MCF 10A (cell line): ENCODE data around the gene ST3GAL5. TPM values are rescaled to one million over a fixed set of nuclear protein-coding genes. Genes with fewer than 3 reads are reported as not detected.

Source experiments
- BruUV-seq: library from RNA; stranded (reverse); fragments of 400-500 nt; replicated peaks from 2 replicates; lab custom pipeline; 2021; lab: Mats Ljungman, UMichigan
- CTCF ChIA-PET: fragments of 300-600 bp; sonication (Branson Sonifier 250); formaldehyde crosslinking; extraction: SDS; loops from one replicate; lab custom pipeline; 2021; ENCODE audit warnings: antibody characterized with exemption, inconsistent platforms; lab: Yijun Ruan, JAX
- POLR2A ChIA-PET: fragments of 300-600, 350-650 bp; sonication (Branson Sonifier 250); formaldehyde crosslinking; extraction: SDS; loops from one replicate; lab custom pipeline; 2020; ENCODE audit warnings: antibody characterized with exemption, inconsistent platforms; lab: Yijun Ruan, JAX
- DNase-seq: peaks from one replicate; pipeline ENCODE4 v3.0.0-alpha.2; 2018; ENCODE audit not compliant: unreplicated experiment
- H3K27ac Mint-ChIP-seq: one replicate; pipeline ENCODE4 v1.8.0; 2022; ENCODE audit warnings: mild to moderate bottlenecking, low read depth, mixed read lengths; ENCODE audit not compliant: unreplicated experiment
- H3K27me3 Mint-ChIP-seq: one replicate; pipeline ENCODE4 v1.8.0; 2022; ENCODE audit warnings: mixed read lengths; ENCODE audit not compliant: insufficient read depth, unreplicated experiment
- H3K36me3 Mint-ChIP-seq: one replicate; pipeline ENCODE4 v1.8.0; 2022; ENCODE audit warnings: mild to moderate bottlenecking, moderate library complexity, mixed read lengths; ENCODE audit not compliant: insufficient read depth, unreplicated experiment
- H3K4me1 Mint-ChIP-seq: one replicate; pipeline ENCODE4 v1.8.0; 2022; ENCODE audit warnings: mixed read lengths; ENCODE audit not compliant: insufficient read depth, unreplicated experiment
- H3K4me3 Mint-ChIP-seq: one replicate; pipeline ENCODE4 v1.8.0; 2022; ENCODE audit warnings: mild to moderate bottlenecking, moderate library complexity, mixed read lengths; ENCODE audit not compliant: unreplicated experiment
- H3K9me3 Mint-ChIP-seq: one replicate; pipeline ENCODE4 v1.8.0; 2022; ENCODE audit warnings: mixed read lengths; ENCODE audit not compliant: unreplicated experiment
- CTCF ChIP-seq: fragments of 200-600 bp; IDR thresholded peaks from one replicate; pipeline ENCODE4 v1.8.0; 2022; ENCODE audit warnings: antibody characterized with exemption, mild to moderate bottlenecking; ENCODE audit not compliant: unreplicated experiment
- intact Hi-C: fragments of 100-400 bp; cut with micrococcal nuclease; formaldehyde crosslinking; loops from 2 replicates; pipeline ENCODE4 v1.14.1; 2022
- total RNA-seq: library from RNA; stranded (reverse); gene quantifications from 2 replicates; pipeline ENCODE4 v1.2.3, GENCODE V29; 2022

ST3GAL5 gene
- total RNA-seq, 1 experiment from 2014 or later, result 2.3 TPM

GRCh38 chr2:85902496-85902895 is 13.7 kb upstream of the ST3GAL5 start:
- TF ChIP-seq CTCF, result no peak
- ChIA-PET CTCF (no interaction called here), POLR2A (interaction anchor here (2.7 kb wide), 1 partner anchor 9 kb away, joined by 8 read pairs; no protein-coding TSS in a partner anchor)
- peaks cover 4% of the 10 kb centered on the region for H3K36me3 Mint-ChIP-seq
- H3K4me1 Mint-ChIP-seq, result peaks cover 13% of the 10 kb centered on the region
- H3K4me3 Mint-ChIP-seq, result no peak overlapping the region
- H3K9me3 Mint-ChIP-seq, result no peaks in the 10 kb centered on the region
- no peak for DNase-seq
- no peak overlapping the region for H3K27ac Mint-ChIP-seq
- BruUV-seq, result no TSS peak
- intact Hi-C loops, result no loop called here
- H3K27me3 Mint-ChIP-seq, result no peaks in the 10 kb centered on the region

GRCh38 chr2:85901155-85901554 is 12.4 kb upstream of the ST3GAL5 start:
- Mint-ChIP-seq H3K4me1 (peaks cover 8% of the 10 kb centered on the region), H3K27ac (no peak overlapping the region), H3K36me3 (no peaks in the 10 kb centered on the region), H3K4me3 (no peak overlapping the region), H3K27me3 (no peaks in the 10 kb centered on the region), H3K9me3 (no peaks in the 10 kb centered on the region)
- DNase-seq, result no peak
- CTCF ChIA-PET, result interaction anchor here (1.6 kb wide), 1 partner anchor 12 kb away, joined by 4 read pairs; no protein-coding TSS in a partner anchor
- no TSS peak for BruUV-seq
- TF ChIP-seq CTCF, result no peak
- intact Hi-C loops, result no loop called here
- POLR2A ChIA-PET, result interaction anchor here (1.4 to 2.7 kb wide), 2 partner anchors 10 to 12 kb away, joined by 3 to 8 read pairs; partner anchors contain the start of gene ST3GAL5

GRCh38 chr2:85900366-85900765 is 11.6 kb upstream of the ST3GAL5 start:
- H3K4me3 Mint-ChIP-seq, result no peak overlapping the region
- no peak for DNase-seq
- H3K27ac Mint-ChIP-seq, result no peak overlapping the region
- no TSS peak for BruUV-seq
- TF ChIP-seq CTCF, result no peak
- ChIA-PET POLR2A (interaction anchor here (2.7 kb wide), 1 partner anchor 11 kb away, joined by 8 read pairs; no protein-coding TSS in a partner anchor), CTCF (interaction anchor here (0.5 to 1.6 kb wide), 2 partner anchors 11 to 118 kb away, joined by 4 read pairs; no protein-coding TSS in a partner anchor)
- intact Hi-C loops, result no loop called here
- H3K36me3 Mint-ChIP-seq, result no peaks in the 10 kb centered on the region
- H3K27me3 Mint-ChIP-seq, result no peaks in the 10 kb centered on the region
- H3K9me3 Mint-ChIP-seq, result no peaks in the 10 kb centered on the region
- H3K4me1 Mint-ChIP-seq, result peaks cover 2% of the 10 kb centered on the region

GRCh38 chr2:85899849-85900248 is 11.1 kb upstream of the ST3GAL5 start:
- intact Hi-C loops, result no loop called here
- no peak overlapping the region for H3K4me3 Mint-ChIP-seq
- no peaks in the 10 kb centered on the region for H3K4me1 Mint-ChIP-seq
- no peak for DNase-seq
- no peaks in the 10 kb centered on the region for H3K9me3 Mint-ChIP-seq
- ChIA-PET CTCF (interaction anchor here (0.5 to 1.6 kb wide), 2 partner anchors 11 to 118 kb away, joined by 4 read pairs; no protein-coding TSS in a partner anchor), POLR2A (interaction anchor here (2.7 kb wide), 1 partner anchor 12 kb away, joined by 8 read pairs; no protein-coding TSS in a partner anchor)
- H3K27ac Mint-ChIP-seq, result no peak overlapping the region
- no peaks in the 10 kb centered on the region for H3K27me3 Mint-ChIP-seq
- H3K36me3 Mint-ChIP-seq, result no peaks in the 10 kb centered on the region
- no peak for TF ChIP-seq CTCF
- no TSS peak for BruUV-seq
